Measurements from ENCODE around the gene EMX1.

Gene EMX1

GRCh38 chr2:72956050-72956395 is 38.7 kb downstream of the EMX1 start:
- Histone ChIP-seq H3K4ac (ENCODE audit: low read depth, low read length) (no peak overlapping the region), H4K5ac (ENCODE audit: low read length) (no peak overlapping the region), H3K27me3 (ENCODE audit: insufficient read depth, low read length, poor library complexity) (no peaks in the 10 kb centered on the region), H3K79me2 (ENCODE audit: control insufficient read depth, insufficient read depth, low read length) (no peaks in the 10 kb centered on the region), H3K18ac (ENCODE audit: low read length) (no peak overlapping the region), H2AK5ac (ENCODE audit: low read length) (no peak overlapping the region), H2BK15ac (replicated peaks; ENCODE audit: low read depth) (no peak overlapping the region), H3K23ac (ENCODE audit: low read length) (no peak overlapping the region), H2BK5ac (ENCODE audit: low read length) (no peak overlapping the region), H3K79me1 (ENCODE audit: low read length) (no peaks in the 10 kb centered on the region), H3K27ac (ENCODE audit: low read depth, low read length) (no peak overlapping the region), H3K4me1 (ENCODE audit: control insufficient read depth, low read depth, low read length) (peaks cover 5% of the 10 kb centered on the region), H3K56ac (ENCODE audit: low read length) (no peak overlapping the region), H2BK120ac (ENCODE audit: low read depth, low read length) (no peak overlapping the region), H3K9ac (ENCODE audit: low read length) (no peak overlapping the region), H4K8ac (ENCODE audit: low read depth, low read length) (no peak overlapping the region), H3K36me3 (ENCODE audit: control insufficient read depth, insufficient read depth, low read length) (no peaks in the 10 kb centered on the region), H3K4me2 (ENCODE audit: low read length) (no peak overlapping the region), H3K4me3 (ENCODE audit: low read length) (no peak overlapping the region)
- WGBS (ENCODE audit: extremely low coverage, insufficient coverage, low lambda C conversion rate): no CpG with 5 or more reads among the region's 2 CpGs
- DNase-seq: no peak

- Histone ChIP-seq H3K79me1 (ENCODE audit: low read length) (no peaks in the 10 kb centered on the region), H3K56ac (ENCODE audit: low read length) (no peak overlapping the region), H4K5ac (ENCODE audit: low read length) (no peak overlapping the region), H3K23ac (ENCODE audit: low read length) (no peak overlapping the region), H2BK15ac (replicated peaks; ENCODE audit: low read depth) (no peak overlapping the region), H3K36me3 (ENCODE audit: control insufficient read depth, insufficient read depth, low read length) (no peaks in the 10 kb centered on the region), H2AK5ac (ENCODE audit: low read length) (no peak overlapping the region), H2BK120ac (ENCODE audit: low read depth, low read length) (no peak overlapping the region), H3K27ac (ENCODE audit: low read depth, low read length) (no peak overlapping the region), H3K4me3 (ENCODE audit: low read length) (no peak overlapping the region), H3K4me2 (ENCODE audit: low read length) (no peak overlapping the region), H3K18ac (ENCODE audit: low read length) (no peak overlapping the region), H3K79me2 (ENCODE audit: control insufficient read depth, insufficient read depth, low read length) (no peaks in the 10 kb centered on the region), H2BK5ac (ENCODE audit: low read length) (no peak overlapping the region), H3K4ac (ENCODE audit: low read depth, low read length) (no peak overlapping the region), H4K8ac (ENCODE audit: low read depth, low read length) (no peak overlapping the region), H3K9ac (ENCODE audit: low read length) (no peak overlapping the region), H3K27me3 (ENCODE audit: insufficient read depth, low read length, poor library complexity) (no peaks in the 10 kb centered on the region), H3K4me1 (ENCODE audit: control insufficient read depth, low read depth, low read length) (peaks cover 6% of the 10 kb centered on the region)
- no CpG with 5 or more reads among the region's 3 CpGs for WGBS (ENCODE audit: extremely low coverage, insufficient coverage, low lambda C conversion rate)
- DNase-seq: no peak
These were observed 39.6 kb downstream of the EMX1 start for GRCh38 chr2:72956936-72957335.

DNA sequence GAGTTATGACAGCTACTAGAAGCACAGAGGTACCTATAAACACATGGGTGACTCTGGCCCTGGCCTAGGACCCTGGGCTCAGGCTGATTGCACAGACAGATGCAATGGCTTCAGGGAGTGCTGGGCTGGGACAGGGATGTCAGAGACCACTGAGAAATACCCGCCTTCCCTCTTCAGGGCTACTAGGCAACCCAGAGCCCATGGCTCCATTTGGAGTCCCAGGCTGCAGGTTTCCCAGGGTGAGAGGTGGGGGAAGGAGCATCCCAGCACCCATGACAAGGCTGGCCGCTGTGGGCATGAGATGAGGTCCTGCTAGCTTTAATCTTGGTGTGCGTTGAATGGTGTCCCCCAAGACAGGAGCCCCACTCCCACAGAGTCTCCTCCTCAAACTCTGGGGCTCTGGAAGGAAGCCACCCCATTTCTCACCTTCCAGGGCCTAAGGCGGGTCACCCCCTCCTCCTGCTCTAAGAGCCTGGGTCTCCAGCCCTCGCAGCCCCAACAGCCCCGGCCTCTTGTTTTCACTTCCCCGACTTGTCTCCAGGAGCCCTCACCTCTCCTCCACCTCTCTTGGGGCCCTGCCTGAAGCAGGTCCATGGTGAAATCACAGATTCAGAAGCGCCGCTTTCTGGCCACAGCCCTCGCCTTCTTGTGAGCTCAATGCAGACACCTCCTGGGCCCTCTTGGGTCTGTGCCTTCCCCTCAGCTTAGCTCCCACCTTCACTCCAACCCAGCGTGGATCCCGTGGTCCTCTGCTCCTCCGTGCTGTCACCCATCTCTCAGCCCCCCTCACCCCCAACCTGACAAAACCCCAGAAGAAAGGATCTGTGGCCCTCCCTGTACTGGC is 41.4 kb downstream of the EMX1 start:
- Histone ChIP-seq H4K8ac (ENCODE audit: low read depth, low read length) (no peak overlapping the region), H3K79me1 (ENCODE audit: low read length) (no peaks in the 10 kb centered on the region), H3K4me2 (ENCODE audit: low read length) (no peak overlapping the region), H3K23ac (ENCODE audit: low read length) (no peak overlapping the region), H3K9ac (ENCODE audit: low read length) (no peak overlapping the region), H4K5ac (ENCODE audit: low read length) (no peak overlapping the region), H3K36me3 (ENCODE audit: control insufficient read depth, insufficient read depth, low read length) (no peaks in the 10 kb centered on the region), H3K4ac (ENCODE audit: low read depth, low read length) (no peak overlapping the region), H3K79me2 (ENCODE audit: control insufficient read depth, insufficient read depth, low read length) (no peaks in the 10 kb centered on the region), H3K56ac (ENCODE audit: low read length) (no peak overlapping the region), H3K4me3 (ENCODE audit: low read length) (no peak overlapping the region), H2BK15ac (replicated peaks; ENCODE audit: low read depth) (no peak overlapping the region), H2AK5ac (ENCODE audit: low read length) (no peak overlapping the region), H3K27me3 (ENCODE audit: insufficient read depth, low read length, poor library complexity) (no peaks in the 10 kb centered on the region), H3K4me1 (ENCODE audit: control insufficient read depth, low read depth, low read length) (peaks cover 17% of the 10 kb centered on the region), H3K18ac (ENCODE audit: low read length) (no peak overlapping the region), H2BK120ac (ENCODE audit: low read depth, low read length) (no peak overlapping the region), H3K27ac (ENCODE audit: low read depth, low read length) (no peak overlapping the region), H2BK5ac (ENCODE audit: low read length) (no peak overlapping the region)
- DNase-seq: no peak
- WGBS (ENCODE audit: extremely low coverage, insufficient coverage, low lambda C conversion rate): no CpG with 5 or more reads among the region's 13 CpGs

- Histone ChIP-seq H3K4me2 (ENCODE audit: low read length) (no peak overlapping the region), H3K9ac (ENCODE audit: low read length) (no peak overlapping the region), H3K79me2 (ENCODE audit: control insufficient read depth, insufficient read depth, low read length) (no peaks in the 10 kb centered on the region), H3K56ac (ENCODE audit: low read length) (no peak overlapping the region), H4K8ac (ENCODE audit: low read depth, low read length) (no peak overlapping the region), H3K36me3 (ENCODE audit: control insufficient read depth, insufficient read depth, low read length) (no peaks in the 10 kb centered on the region), H3K23ac (ENCODE audit: low read length) (no peak overlapping the region), H3K27me3 (ENCODE audit: insufficient read depth, low read length, poor library complexity) (no peaks in the 10 kb centered on the region), H4K5ac (ENCODE audit: low read length) (no peak overlapping the region), H2BK5ac (ENCODE audit: low read length) (no peak overlapping the region), H3K4me1 (ENCODE audit: control insufficient read depth, low read depth, low read length) (peaks cover 24% of the 10 kb centered on the region), H3K27ac (ENCODE audit: low read depth, low read length) (no peak overlapping the region), H3K4ac (ENCODE audit: low read depth, low read length) (no peak overlapping the region), H2BK120ac (ENCODE audit: low read depth, low read length) (no peak overlapping the region), H3K18ac (ENCODE audit: low read length) (no peak overlapping the region), H3K4me3 (ENCODE audit: low read length) (no peak overlapping the region), H2BK15ac (replicated peaks; ENCODE audit: low read depth) (no peak overlapping the region), H3K79me1 (ENCODE audit: low read length) (no peaks in the 10 kb centered on the region), H2AK5ac (ENCODE audit: low read length) (no peak overlapping the region)
- no CpG with 5 or more reads among the region's 8 CpGs for WGBS (ENCODE audit: extremely low coverage, insufficient coverage, low lambda C conversion rate)
- no peak for DNase-seq
These were observed 42.2 kb downstream of the EMX1 start for GRCh38 chr2:72959554-72959953.

DNA sequence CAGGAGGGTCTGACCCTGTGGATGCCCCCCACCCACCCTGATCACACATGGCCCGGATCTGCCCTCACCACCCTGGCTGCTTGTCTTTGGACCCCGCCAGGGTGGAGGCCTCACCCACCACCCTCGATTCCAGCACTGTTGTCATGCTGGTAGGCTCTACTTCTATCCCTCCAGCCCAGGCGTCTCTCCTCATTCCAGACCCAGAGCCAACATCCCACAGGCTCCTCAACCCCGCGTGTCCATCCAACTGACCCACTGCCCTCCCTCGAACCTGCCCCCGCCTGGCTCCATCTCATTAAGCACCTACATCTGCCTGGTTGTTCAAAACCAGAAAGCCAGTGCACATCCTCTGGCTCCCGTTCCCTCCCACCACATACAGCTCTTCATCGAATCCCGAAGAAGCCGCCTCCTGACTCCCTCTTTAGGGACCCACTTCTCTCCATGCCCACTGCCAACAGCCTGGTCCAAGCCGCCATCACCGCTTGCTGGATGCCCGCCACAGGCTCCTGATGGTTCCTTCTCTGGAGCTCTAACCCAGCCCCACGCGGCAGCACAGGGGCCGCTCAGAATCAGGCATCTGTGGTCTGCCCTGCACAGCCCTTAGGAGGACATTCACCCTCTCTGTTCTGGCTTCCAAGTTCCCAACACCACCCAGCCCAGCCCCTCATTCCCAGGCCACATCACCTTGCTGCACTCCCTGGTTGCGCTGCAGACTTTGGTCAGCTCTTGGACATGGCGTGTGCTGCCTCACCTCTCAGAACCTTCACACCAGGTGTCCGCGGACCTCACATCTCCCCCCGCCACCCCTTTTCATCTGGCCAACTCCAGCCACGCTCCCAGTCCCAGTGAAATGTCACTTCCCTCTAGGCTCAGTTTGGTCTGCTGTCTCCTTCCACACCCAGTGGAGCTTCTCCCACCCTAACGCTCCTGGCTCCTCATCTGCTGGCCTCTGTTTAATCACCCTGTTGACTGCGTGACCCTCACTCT is 43.0 kb downstream of the EMX1 start:
- Histone ChIP-seq H3K79me1 (ENCODE audit: low read length) (no peaks in the 10 kb centered on the region), H3K27ac (ENCODE audit: low read depth, low read length) (no peak overlapping the region), H2BK120ac (ENCODE audit: low read depth, low read length) (no peak overlapping the region), H2BK15ac (replicated peaks; ENCODE audit: low read depth) (no peak overlapping the region), H3K18ac (ENCODE audit: low read length) (no peak overlapping the region), H3K23ac (ENCODE audit: low read length) (no peak overlapping the region), H2AK5ac (ENCODE audit: low read length) (no peak overlapping the region), H3K36me3 (ENCODE audit: control insufficient read depth, insufficient read depth, low read length) (no peaks in the 10 kb centered on the region), H3K4me2 (ENCODE audit: low read length) (no peak overlapping the region), H2BK5ac (ENCODE audit: low read length) (no peak overlapping the region), H4K5ac (ENCODE audit: low read length) (no peak overlapping the region), H3K79me2 (ENCODE audit: control insufficient read depth, insufficient read depth, low read length) (no peaks in the 10 kb centered on the region), H3K4me1 (ENCODE audit: control insufficient read depth, low read depth, low read length) (peaks cover 24% of the 10 kb centered on the region), H3K9ac (ENCODE audit: low read length) (no peak overlapping the region), H3K56ac (ENCODE audit: low read length) (no peak overlapping the region), H3K4ac (ENCODE audit: low read depth, low read length) (no peak overlapping the region), H3K27me3 (ENCODE audit: insufficient read depth, low read length, poor library complexity) (no peaks in the 10 kb centered on the region), H4K8ac (ENCODE audit: low read depth, low read length) (no peak overlapping the region), H3K4me3 (ENCODE audit: low read length) (no peak overlapping the region)
- WGBS (ENCODE audit: extremely low coverage, insufficient coverage, low lambda C conversion rate): no CpG with 5 or more reads among the region's 26 CpGs
- DNase-seq: no peak

All from mesendoderm (in vitro differentiated cells).